ENCODE results near the gene NRCAM. TPM values are rescaled to one million over a fixed set of nuclear protein-coding genes. Genes with fewer than 3 reads are reported as not detected.

Gene NRCAM
- total and polyA plus RNA-seq, 2 of the 13 experiments (the other 11 are each of a cell fraction or from before 2014, with no cell fraction given): 0.31 to 0.33 TPM

GRCh38 chr7:108285778-108286177 lies 170.5 kb downstream of the NRCAM start:
- ATAC-seq: no peak
- Histone ChIP-seq H2AFZ (ENCODE audit: low read length) (no peak overlapping the region), H3K27ac (ENCODE audit: extremely low read length, insufficient read depth, low read length) (no peak overlapping the region), H3K79me2 (ENCODE audit: insufficient read depth, low read length) (no peaks in the 10 kb centered on the region), H3K4me1 (ENCODE audit: insufficient read depth, low read length) (no peaks in the 10 kb centered on the region), H3K36me3 (replicated peaks in 1 of 2; ENCODE audit: control insufficient read depth in 1 of 2, insufficient read depth in 2 of 2, low read length in 2 of 2) (no peaks in the 10 kb centered on the region), H3K27me3 (ENCODE audit: control insufficient read depth in 1 of 2, insufficient read depth in 2 of 2, low read length in 2 of 2) (no peaks in the 10 kb centered on the region), H3K4me3 (replicated peaks in 1 of 3; ENCODE audit: insufficient read depth in 1 of 3, low read depth in 2 of 3, low read length in 3 of 3) (no peak overlapping the region), H4K20me1 (ENCODE audit: insufficient read depth, low read length) (no peaks in the 10 kb centered on the region), H3K4me2 (ENCODE audit: low read depth, low read length) (no peak overlapping the region), H3K9ac (ENCODE audit: insufficient read depth, low read depth, low read length) (no peak overlapping the region), H3K9me3 (ENCODE audit: low read length) (no peaks in the 10 kb centered on the region)
- in situ Hi-C loops (cut with HindIII; ENCODE audit: extremely low pct_ligation_motif_present, low pct_unique_long_range_greater_than_20kb): no loop called here
- 37% methylated on average over 2 of the region's 2 CpGs for WGBS (ENCODE audit: low lambda C conversion rate)
- no TSS peak for BruUV-seq (replicated peaks)
- FAIRE-seq: no peak
- DNase-seq (ENCODE audit: low spot score): no peak
- intact Hi-C loops (cut with micrococcal nuclease; ENCODE audit: unreplicated experiment): no loop called here
- ChIA-PET POLR2A (no interaction called here), CTCF (ENCODE audit: low intra/inter-chr PET ratio, low total read pairs) (no interaction called here)
- TF ChIP-seq MXD4 (CRISPR knock-in tag; IDR thresholded peaks at IDR 0.05): no peak
- no peak for TF ChIP-seq NONO (IDR thresholded peaks at IDR 0.05)
- no peak for TF ChIP-seq NONO (CRISPR knock-in tag; conservative IDR thresholded peaks at IDR 0.05)
- no peak for TF ChIP-seq ZNF850 (CRISPR knock-in tag; conservative IDR thresholded peaks at IDR 0.05)
- TF ChIP-seq EEA1 (CRISPR knock-in tag; IDR thresholded peaks at IDR 0.05; ENCODE audit: borderline replicate concordance): no peak
- TF ChIP-seq FOXK1 (CRISPR knock-in tag; IDR thresholded peaks at IDR 0.05; ENCODE audit: borderline replicate concordance, low read depth): no peak
- no peak for TF ChIP-seq ELK4 (CRISPR knock-in tag; IDR thresholded peaks at IDR 0.05; ENCODE audit: borderline replicate concordance)
- TF ChIP-seq ZNF180 (CRISPR knock-in tag; IDR thresholded peaks at IDR 0.05; ENCODE audit: borderline replicate concordance, low read depth): no peak
- TF ChIP-seq FOXC1 (CRISPR knock-in tag; IDR thresholded peaks at IDR 0.05; ENCODE audit: borderline replicate concordance): no peak
- TF ChIP-seq SMARCE1 (IDR thresholded peaks at IDR 0.05; ENCODE audit: borderline replicate concordance): no peak
- no peak for TF ChIP-seq TP53 (CRISPR knock-in tag; conservative IDR thresholded peaks at IDR 0.05)
- TF ChIP-seq TRIM22 (IDR thresholded peaks at IDR 0.05): no peak
- no peak for TF ChIP-seq ZNF383 (CRISPR knock-in tag; IDR thresholded peaks at IDR 0.05; ENCODE audit: borderline replicate concordance)

All from HepG2 (cell line).